Astrocyte (in vitro differentiated cells and primary cell): ENCODE results near the gene SGK2. TPM values are rescaled to one million over a fixed set of nuclear protein-coding genes. Genes with fewer than 3 reads are reported as not detected.

Experiments
- DNase-seq: peaks from one replicate; pipeline ENCODE4 v3.0.0-alpha.2; 2010; ENCODE audit warnings: low read depth
- FAIRE-seq: peaks from 2 replicates; lab custom pipeline; 2011; peaks lifted over from hg19 to GRCh38; lab: Jason Lieb, UNC
- H2AFZ ChIP-seq: 2 replicates; pipeline ENCODE4 v1.6.0; 2012; ENCODE audit warnings: low read depth, low read length, inconsistent platforms
- H3K27ac ChIP-seq: 2 replicates; pipeline ENCODE4 v1.5.1; 2011; ENCODE audit warnings: low read depth, low read length, inconsistent platforms
- H3K27me3 ChIP-seq: 2 replicates; pipeline ENCODE4 v1.6.0; 2011; ENCODE audit warnings: low read length, inconsistent platforms; ENCODE audit not compliant: insufficient read depth
- H3K36me3 ChIP-seq: 2 replicates; pipeline ENCODE4 v1.5.1; 2011; ENCODE audit warnings: low read length, inconsistent platforms; ENCODE audit not compliant: insufficient read depth
- H3K4me1 ChIP-seq: 2 replicates; pipeline ENCODE4 v1.5.1; 2011; ENCODE audit warnings: low read length, inconsistent platforms; ENCODE audit not compliant: insufficient read depth
- H3K4me2 ChIP-seq: 2 replicates; pipeline ENCODE4 v1.6.0; 2012; ENCODE audit warnings: low read length, inconsistent platforms
- H3K4me3 ChIP-seq: 2 replicates; pipeline ENCODE4 v1.5.1; 2011; ENCODE audit warnings: low read depth, mild to moderate bottlenecking, low read length, inconsistent platforms; ENCODE audit not compliant: insufficient read depth
- H3K79me2 ChIP-seq: 2 replicates; pipeline ENCODE4 v1.6.0; 2012; ENCODE audit warnings: mild to moderate bottlenecking, low read length, inconsistent platforms; ENCODE audit not compliant: insufficient read depth
- H3K9ac ChIP-seq: 2 replicates; pipeline ENCODE4 v1.6.0; 2012; ENCODE audit warnings: mild to moderate bottlenecking, low read length, inconsistent platforms
- H3K9me3 ChIP-seq: 2 replicates; pipeline ENCODE4 v1.5.1; 2012; ENCODE audit warnings: low read depth, mild to moderate bottlenecking, low read length, inconsistent platforms; ENCODE audit not compliant: insufficient read depth
- H4K20me1 ChIP-seq: 2 replicates; pipeline ENCODE4 v1.6.0; 2012; ENCODE audit warnings: low read length, inconsistent platforms; ENCODE audit not compliant: insufficient read depth
- H3K27ac Mint-ChIP-seq: one replicate; pipeline ENCODE4 v1.8.0; 2021; ENCODE audit warnings: mild to moderate bottlenecking, mixed read lengths; ENCODE audit not compliant: unreplicated experiment
- H3K27me3 Mint-ChIP-seq: one replicate; pipeline ENCODE4 v1.8.0; 2021; ENCODE audit warnings: low read depth, mixed read lengths; ENCODE audit not compliant: unreplicated experiment
- H3K36me3 Mint-ChIP-seq: one replicate; pipeline ENCODE4 v1.8.0; 2021; ENCODE audit warnings: low read depth, mixed read lengths; ENCODE audit not compliant: unreplicated experiment
- H3K4me1 Mint-ChIP-seq: one replicate; pipeline ENCODE4 v1.8.0; 2021; ENCODE audit warnings: low read depth, mixed read lengths; ENCODE audit not compliant: unreplicated experiment
- H3K4me3 Mint-ChIP-seq: one replicate; pipeline ENCODE4 v1.8.0; 2021; ENCODE audit warnings: mild to moderate bottlenecking, moderate library complexity, mixed read lengths; ENCODE audit not compliant: unreplicated experiment
- H3K9me3 Mint-ChIP-seq: one replicate; pipeline ENCODE4 v1.8.0; 2021; ENCODE audit warnings: mild to moderate bottlenecking, mixed read lengths; ENCODE audit not compliant: unreplicated experiment
- EZH2 ChIP-seq: IDR thresholded peaks from 2 replicates; pipeline ENCODE4 v1.6.1; 2012; ENCODE audit warnings: mild to moderate bottlenecking, low read length, inconsistent platforms; ENCODE audit not compliant: insufficient read depth
- total RNA-seq: library from RNA; stranded (reverse); gene quantifications from 2 replicates; pipeline ENCODE4 v1.2.1, GENCODE V29; 2021
- TF ChIP-seq, protein P1 (sequence below): IDR thresholded peaks from 2 replicates; pipeline ENCODE4 v1.5.1; 2011; ENCODE audit warnings: low read depth, mild to moderate bottlenecking, inconsistent platforms, low read length, moderate library complexity; ENCODE audit not compliant: insufficient read depth

Gene SGK2
- total RNA-seq, 1 donor from 2014 or later, result 0.64 TPM

DNA sequence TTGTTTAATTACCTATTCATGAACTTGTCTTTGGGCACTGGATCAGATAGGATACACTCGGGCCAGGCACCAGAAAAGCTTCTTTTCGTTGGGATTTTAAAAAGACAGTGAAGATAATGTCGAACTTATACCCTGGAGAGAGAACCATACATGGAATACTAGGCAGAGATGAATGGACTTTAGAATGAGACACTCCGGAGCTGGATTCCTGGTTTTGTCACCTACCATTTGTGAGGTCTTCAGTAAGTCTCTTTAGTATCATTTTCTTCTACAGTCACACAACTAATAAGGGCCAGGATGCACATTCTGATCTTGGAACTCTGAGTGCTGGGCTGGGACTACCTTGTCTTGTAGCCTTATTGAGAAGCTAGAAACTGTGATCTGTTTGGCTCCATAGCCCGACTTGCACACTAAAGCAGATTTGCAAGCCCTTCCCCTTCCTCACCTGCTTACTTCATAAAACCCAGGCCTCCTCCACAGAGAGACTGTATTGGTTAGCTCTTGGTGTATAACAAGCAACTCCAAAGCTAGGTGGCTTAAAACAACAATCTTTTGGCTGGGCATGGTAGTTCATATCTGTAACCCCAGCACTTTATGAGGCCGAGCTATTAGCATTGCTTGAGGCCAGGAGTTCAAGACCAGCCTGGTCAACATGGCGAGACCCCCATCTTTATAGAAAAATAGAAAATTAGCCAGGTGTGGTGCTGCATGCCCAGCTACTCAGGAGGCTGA, 24.5 kb downstream of the SGK2 start:
- FAIRE-seq (no peak), DNase-seq (no peak)
- no peak overlapping the region for H3K27ac ChIP-seq
- Mint-ChIP-seq H3K9me3 (no peaks in the 10 kb centered on the region), H3K4me1 (peaks cover 18% of the 10 kb centered on the region), H3K27ac (peak overlapping the region; percentile 62), H3K4me3 (no peak overlapping the region), H3K36me3 (no peaks in the 10 kb centered on the region), H3K27me3 (peaks cover 8% of the 10 kb centered on the region)
- H3K9ac ChIP-seq, result no peak overlapping the region
- H3K4me3 ChIP-seq, result no peak overlapping the region
- no peaks in the 10 kb centered on the region for H3K36me3 ChIP-seq
- no peaks in the 10 kb centered on the region for H3K9me3 ChIP-seq
- no peaks in the 10 kb centered on the region for H3K79me2 ChIP-seq
- no peak overlapping the region for H3K4me2 ChIP-seq
- no peak overlapping the region for H2AFZ ChIP-seq
- no peak for TF ChIP-seq EZH2
- TF ChIP-seq, protein P1, sequence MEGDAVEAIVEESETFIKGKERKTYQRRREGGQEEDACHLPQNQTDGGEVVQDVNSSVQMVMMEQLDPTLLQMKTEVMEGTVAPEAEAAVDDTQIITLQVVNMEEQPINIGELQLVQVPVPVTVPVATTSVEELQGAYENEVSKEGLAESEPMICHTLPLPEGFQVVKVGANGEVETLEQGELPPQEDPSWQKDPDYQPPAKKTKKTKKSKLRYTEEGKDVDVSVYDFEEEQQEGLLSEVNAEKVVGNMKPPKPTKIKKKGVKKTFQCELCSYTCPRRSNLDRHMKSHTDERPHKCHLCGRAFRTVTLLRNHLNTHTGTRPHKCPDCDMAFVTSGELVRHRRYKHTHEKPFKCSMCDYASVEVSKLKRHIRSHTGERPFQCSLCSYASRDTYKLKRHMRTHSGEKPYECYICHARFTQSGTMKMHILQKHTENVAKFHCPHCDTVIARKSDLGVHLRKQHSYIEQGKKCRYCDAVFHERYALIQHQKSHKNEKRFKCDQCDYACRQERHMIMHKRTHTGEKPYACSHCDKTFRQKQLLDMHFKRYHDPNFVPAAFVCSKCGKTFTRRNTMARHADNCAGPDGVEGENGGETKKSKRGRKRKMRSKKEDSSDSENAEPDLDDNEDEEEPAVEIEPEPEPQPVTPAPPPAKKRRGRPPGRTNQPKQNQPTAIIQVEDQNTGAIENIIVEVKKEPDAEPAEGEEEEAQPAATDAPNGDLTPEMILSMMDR, result no peak
- H3K4me1 ChIP-seq, result peaks cover 10% of the 10 kb centered on the region
- H4K20me1 ChIP-seq, result no peaks in the 10 kb centered on the region
- H3K27me3 ChIP-seq, result peaks cover 3% of the 10 kb centered on the region

DNA sequence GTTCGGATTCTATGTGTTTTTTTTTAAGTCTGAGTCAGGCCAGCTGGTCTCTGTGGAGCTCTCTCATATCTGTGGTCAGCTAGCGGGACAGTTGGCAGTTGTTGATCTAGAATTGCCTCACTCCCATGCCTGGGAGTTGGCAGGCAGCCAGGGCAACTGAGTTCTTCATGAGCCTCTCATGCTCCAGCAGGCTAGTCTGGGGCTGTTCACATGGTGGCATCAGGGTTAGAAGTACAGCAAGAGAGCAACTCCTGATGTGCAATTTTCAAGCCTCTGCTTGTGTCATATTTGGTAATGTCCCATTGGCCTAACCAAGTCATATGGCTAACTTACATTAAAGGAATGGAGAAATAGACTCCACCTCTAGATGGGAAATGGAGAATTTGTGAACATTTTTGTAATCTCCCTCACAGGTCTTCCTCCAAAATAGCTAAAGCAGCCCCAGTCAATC, 25.2 kb downstream of the SGK2 start:
- Histone ChIP-seq H3K9me3 (no peaks in the 10 kb centered on the region), H4K20me1 (no peaks in the 10 kb centered on the region), H3K9ac (no peak overlapping the region), H3K4me2 (no peak overlapping the region), H3K36me3 (no peaks in the 10 kb centered on the region), H2AFZ (no peak overlapping the region), H3K27ac (no peak overlapping the region), H3K27me3 (peaks cover 3% of the 10 kb centered on the region), H3K4me3 (no peak overlapping the region), H3K79me2 (no peaks in the 10 kb centered on the region), H3K4me1 (peaks cover 10% of the 10 kb centered on the region)
- no peaks in the 10 kb centered on the region for H3K9me3 Mint-ChIP-seq
- no peaks in the 10 kb centered on the region for H3K36me3 Mint-ChIP-seq
- TF ChIP-seq, protein P1, result no peak
- no peak for TF ChIP-seq EZH2
- no peak overlapping the region for H3K4me3 Mint-ChIP-seq
- FAIRE-seq (no peak), DNase-seq (peak; percentile 95)
- peaks cover 7% of the 10 kb centered on the region for H3K27me3 Mint-ChIP-seq
- H3K4me1 Mint-ChIP-seq, result peaks cover 18% of the 10 kb centered on the region
- peak overlapping the region; percentile 62 for H3K27ac Mint-ChIP-seq
